Transverse colon (tissue), 4 donors: ENCODE results near the gene SLC22A15.

Experiments
- EP300 ChIP-seq: sonication (generic); formaldehyde crosslinking; IDR thresholded peaks from one replicate; pipeline ENCODE4 v1.6.1; 2017; ENCODE audit warnings: antibody characterized with exemption, low read depth
- POLR2A ChIP-seq: fragments of 450-650 bp; IDR thresholded peaks from one replicate; pipeline ENCODE4 v1.6.1; 2016; ENCODE audit warnings: antibody characterized with exemption, mild to moderate bottlenecking, moderate library complexity
- POLR2AphosphoS5 ChIP-seq, 3 donors: sonication (generic); formaldehyde crosslinking; IDR thresholded peaks; one replicate each; pipeline ENCODE4 v1.6.1; 2016; ENCODE audit warnings: antibody characterized with exemption in 3 of 3
- TF ChIP-seq, protein P1 (sequence below), 5 experiments: fragments of 200-600 bp in 3 of 5; fragments of 450-650 bp in 2 of 5; sonication (generic) in 3 of 5; IDR thresholded peaks; 1 replicate in 2 of 5; 2 replicates in 3 of 5; pipeline ENCODE4 v1.5.1; 2016 to 2017; ENCODE audit warnings: antibody characterized with exemption in 5 of 5, inconsistent platforms in 3 of 5, mild to moderate bottlenecking in 2 of 5, moderate library complexity in 1 of 5

DNA sequence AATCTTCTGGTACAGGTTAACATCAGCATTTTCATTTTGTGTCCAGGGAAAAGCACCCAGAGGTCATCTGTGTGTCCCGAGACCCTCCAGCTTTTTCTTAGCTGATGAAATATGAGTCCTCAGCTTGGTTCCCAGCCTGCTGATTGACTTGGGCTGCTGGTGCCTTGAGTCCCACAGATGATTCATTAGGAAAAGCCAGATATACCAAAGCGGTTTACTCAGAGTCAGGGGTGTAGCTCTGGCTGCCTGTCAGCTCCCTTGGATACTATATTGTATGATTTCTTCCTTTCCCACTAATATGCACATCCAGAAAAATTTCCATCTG lies 91.2 kb downstream of the SLC22A15 start:
- TF ChIP-seq, protein P1, sequence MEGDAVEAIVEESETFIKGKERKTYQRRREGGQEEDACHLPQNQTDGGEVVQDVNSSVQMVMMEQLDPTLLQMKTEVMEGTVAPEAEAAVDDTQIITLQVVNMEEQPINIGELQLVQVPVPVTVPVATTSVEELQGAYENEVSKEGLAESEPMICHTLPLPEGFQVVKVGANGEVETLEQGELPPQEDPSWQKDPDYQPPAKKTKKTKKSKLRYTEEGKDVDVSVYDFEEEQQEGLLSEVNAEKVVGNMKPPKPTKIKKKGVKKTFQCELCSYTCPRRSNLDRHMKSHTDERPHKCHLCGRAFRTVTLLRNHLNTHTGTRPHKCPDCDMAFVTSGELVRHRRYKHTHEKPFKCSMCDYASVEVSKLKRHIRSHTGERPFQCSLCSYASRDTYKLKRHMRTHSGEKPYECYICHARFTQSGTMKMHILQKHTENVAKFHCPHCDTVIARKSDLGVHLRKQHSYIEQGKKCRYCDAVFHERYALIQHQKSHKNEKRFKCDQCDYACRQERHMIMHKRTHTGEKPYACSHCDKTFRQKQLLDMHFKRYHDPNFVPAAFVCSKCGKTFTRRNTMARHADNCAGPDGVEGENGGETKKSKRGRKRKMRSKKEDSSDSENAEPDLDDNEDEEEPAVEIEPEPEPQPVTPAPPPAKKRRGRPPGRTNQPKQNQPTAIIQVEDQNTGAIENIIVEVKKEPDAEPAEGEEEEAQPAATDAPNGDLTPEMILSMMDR (IDR thresholded peaks at IDR 0.05) = no peak
- TF ChIP-seq POLR2A (no peak), POLR2AphosphoS5 (IDR thresholded peaks at IDR 0.05) (no peak), EP300 (no peak)
